ENCODE results near the gene ROPN1.

- TF ChIP-seq SP1 (IDR thresholded peaks at IDR 0.05): no peak
- TF ChIP-seq FOXA1 (IDR thresholded peaks at IDR 0.05): no peak
These were observed 41.6 kb upstream of the ROPN1 start, which contains the start of gene KALRN for GRCh38 chr3:124033360-124034015.

Data from HEK293T (cell line).